Fibroblast of the aortic adventitia (primary cell): Measurements from ENCODE around the gene RBP4. TPM values are rescaled to one million over a fixed set of nuclear protein-coding genes. Genes with fewer than 3 reads are reported as not detected.

ENCODE experiments used
- DNase-seq: peaks from one replicate; pipeline ENCODE4 v3.0.0-alpha.2; 2010; ENCODE audit warnings: low read depth
- H3K4me3 ChIP-seq: 2 replicates; pipeline ENCODE4 v1.5.1; 2011; ENCODE audit warnings: low read depth, mild to moderate bottlenecking, control low read depth, low read length, moderate library complexity
- total RNA-seq: library from RNA; depleted of rRNA; stranded (reverse); fragments of >200 nt; gene quantifications from 2 replicates; pipeline ENCODE4 v1.2.3, GENCODE V29; 2012; ENCODE audit warnings: low replicate concordance
- TF ChIP-seq, protein P1 (sequence below): IDR thresholded peaks from 2 replicates; pipeline ENCODE4 v1.5.1; 2011; ENCODE audit warnings: mild to moderate bottlenecking, low read length, control low read depth, inconsistent platforms; ENCODE audit not compliant: insufficient read depth

The RBP4 gene
- total RNA-seq, 1 donor = 1.9 TPM

DNA sequence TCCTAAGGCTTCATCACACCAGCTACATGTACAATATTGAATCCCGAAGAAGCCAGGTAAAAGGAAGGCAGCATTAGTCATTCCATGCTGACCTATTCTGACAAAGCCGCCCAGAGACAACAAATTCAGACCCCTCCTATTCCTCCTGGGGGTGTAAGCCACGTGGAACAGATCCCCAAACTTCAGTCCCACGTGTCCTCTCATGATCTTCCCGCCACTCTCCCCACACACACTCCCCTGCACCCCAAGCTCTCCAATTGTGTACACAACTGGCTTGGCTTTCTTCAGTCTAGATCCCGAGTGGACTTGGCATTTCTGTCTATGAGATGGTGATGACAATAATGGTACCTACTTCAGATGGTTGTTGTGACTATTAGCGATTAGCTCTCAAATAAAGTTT, 19.9 kb upstream of the RBP4 start:
- no peak for DNase-seq
- H3K4me3 ChIP-seq = no peak overlapping the region
- TF ChIP-seq, protein P1, sequence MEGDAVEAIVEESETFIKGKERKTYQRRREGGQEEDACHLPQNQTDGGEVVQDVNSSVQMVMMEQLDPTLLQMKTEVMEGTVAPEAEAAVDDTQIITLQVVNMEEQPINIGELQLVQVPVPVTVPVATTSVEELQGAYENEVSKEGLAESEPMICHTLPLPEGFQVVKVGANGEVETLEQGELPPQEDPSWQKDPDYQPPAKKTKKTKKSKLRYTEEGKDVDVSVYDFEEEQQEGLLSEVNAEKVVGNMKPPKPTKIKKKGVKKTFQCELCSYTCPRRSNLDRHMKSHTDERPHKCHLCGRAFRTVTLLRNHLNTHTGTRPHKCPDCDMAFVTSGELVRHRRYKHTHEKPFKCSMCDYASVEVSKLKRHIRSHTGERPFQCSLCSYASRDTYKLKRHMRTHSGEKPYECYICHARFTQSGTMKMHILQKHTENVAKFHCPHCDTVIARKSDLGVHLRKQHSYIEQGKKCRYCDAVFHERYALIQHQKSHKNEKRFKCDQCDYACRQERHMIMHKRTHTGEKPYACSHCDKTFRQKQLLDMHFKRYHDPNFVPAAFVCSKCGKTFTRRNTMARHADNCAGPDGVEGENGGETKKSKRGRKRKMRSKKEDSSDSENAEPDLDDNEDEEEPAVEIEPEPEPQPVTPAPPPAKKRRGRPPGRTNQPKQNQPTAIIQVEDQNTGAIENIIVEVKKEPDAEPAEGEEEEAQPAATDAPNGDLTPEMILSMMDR = no peak

DNA sequence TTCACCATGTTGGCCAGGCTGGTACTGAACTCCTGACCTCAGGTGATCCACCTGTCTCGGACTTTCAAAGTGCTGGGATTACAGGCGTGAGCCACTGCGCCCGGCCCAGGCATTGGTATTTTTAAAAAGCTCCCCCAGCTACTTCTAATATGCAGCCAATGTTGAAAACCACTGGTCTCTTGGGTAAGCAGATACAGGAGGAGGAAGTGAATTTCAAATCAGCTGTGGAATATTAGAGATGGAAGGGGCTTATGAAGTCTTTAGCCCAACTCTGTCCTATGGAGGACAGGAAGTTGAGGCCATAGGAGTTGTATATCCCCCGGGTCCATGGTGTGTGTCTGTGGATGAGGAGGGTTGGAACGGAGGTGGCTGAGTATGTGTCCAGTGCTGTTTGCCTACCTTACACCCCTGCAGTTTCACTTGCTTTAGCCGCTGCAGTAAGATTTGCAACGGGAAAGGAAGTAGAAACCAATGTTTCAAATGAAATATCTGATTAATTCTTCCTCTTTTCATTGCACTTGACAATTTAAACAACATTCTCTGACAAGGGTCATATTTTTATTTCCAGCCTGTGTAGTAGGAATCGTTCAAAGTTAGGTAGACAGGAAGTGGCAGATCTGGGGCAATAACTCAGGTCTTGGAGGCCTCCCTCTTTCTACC, 14.7 kb upstream of the RBP4 start:
- TF ChIP-seq, protein P1 = no peak
- DNase-seq = no peak
- H3K4me3 ChIP-seq = no peak overlapping the region

DNA sequence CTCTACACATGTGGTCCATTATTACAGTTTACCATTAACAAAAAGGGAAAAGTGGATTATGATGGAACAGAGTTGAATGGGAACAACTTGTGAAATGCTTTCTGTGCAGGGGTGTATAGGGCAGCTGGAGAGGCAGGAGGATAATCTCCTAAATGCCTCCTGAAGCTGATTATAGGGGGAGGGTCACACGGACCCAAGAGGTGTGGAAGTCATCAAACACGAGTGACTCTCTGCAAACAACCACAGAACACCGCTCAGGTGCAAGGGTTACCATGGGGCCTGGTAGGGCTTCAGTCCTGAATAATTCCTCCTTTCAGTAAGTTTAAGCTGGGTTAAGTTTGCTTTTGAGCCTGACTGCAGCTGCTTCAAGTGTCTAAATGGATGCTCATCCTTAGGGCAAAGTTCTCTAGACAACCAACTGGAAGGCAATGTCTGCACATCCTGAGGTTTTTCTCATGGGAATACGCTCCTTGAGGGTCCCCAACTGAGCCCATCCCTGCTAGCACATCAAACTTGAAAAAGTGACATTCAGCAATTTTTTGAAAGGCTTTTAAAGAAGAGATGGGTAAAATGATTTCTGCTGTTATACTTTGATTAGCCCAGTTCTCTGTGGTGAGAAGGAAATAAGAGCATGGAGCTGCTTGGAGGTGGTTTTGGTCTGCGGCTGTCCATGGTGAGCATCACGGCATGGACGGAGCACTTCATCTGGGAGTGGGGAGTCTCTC, 13.2 kb upstream of the RBP4 start:
- H3K4me3 ChIP-seq = no peak overlapping the region
- no peak for DNase-seq
- TF ChIP-seq, protein P1 = no peak

DNA sequence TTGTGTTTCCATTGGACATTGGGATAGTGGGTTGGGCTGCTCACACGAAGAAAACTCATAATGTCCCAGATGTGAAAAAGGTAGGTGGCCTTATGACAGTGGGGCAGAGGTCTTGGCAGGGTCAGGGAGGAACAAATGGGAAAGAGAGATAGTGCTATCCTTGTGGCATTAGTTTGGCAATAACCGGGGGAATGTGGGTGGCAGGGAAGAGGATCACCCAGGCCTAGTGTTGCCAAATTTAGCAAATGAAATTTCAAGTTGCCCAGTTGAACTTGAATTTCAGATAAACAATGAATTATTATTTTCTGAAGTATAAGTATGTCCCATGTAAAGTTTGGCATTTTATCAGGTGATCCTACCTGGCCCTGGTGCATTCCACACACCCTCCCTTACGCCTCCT, 12.1 kb upstream of the RBP4 start:
- no peak overlapping the region for H3K4me3 ChIP-seq
- TF ChIP-seq, protein P1 = no peak
- no peak for DNase-seq

DNA sequence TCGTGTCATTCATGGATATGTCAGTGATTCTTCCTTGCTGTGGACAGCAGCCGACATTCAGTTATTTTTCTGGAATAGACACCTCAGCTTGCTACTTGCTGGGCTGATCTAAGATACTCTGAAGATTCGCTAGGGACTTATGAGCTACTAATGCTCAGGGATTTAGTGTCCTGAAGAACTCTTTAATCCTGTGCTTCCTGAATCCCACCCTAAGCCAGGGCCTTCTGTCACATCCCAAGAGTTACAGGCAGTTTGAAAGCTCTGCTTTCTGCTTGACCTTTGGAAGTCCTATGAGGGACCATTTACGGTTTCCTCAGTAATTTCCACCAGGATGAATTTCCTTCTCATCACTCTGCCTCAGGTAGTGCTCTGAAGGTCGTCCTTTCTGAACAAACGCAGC, 11.3 kb upstream of the RBP4 start, which contains the start of gene PDE6C:
Gene PDE6C, plus strand, starts transcription at position 227 of the 400 bp plus-strand sequence. CDS start 189 bp downstream, outside the sequence.
- no peak for DNase-seq
- no peak within 1 kb of the TSS for H3K4me3 ChIP-seq
- TF ChIP-seq, protein P1 = no peak

DNA sequence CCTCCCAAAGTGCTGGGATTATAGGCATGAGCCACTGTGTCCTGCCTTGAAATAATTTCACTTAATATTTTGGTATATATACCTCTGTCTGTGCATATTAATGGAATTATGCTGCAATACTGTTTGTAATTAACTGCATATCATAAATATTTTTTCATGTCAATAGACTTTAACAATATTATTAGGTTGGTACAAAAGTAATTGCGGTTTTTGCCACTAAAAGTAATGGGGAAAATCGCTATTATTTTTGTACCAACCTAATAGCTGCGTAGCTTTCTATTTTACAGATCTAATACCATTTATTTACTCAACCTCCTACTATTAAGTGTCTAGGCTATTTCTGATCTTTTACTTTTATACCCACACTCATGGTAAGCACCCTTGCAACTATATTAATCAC, 7.4 kb upstream of the RBP4 start:
- no peak overlapping the region for H3K4me3 ChIP-seq
- no peak for DNase-seq
- TF ChIP-seq, protein P1 = no peak
